HL-60 (cell line): ENCODE results near the gene STUM.

Experiments used
- DNase-seq, 2 experiments: peaks; one replicate each; pipeline ENCODE4 v3.0.0-alpha.2; 2010 to 2020; ENCODE audit warnings: low read depth in 1 of 2, low spot score in 1 of 2
- H3K27ac ChIP-seq: fragments of 250-450 bp; sonication (Bioruptor Pico); replicated peaks from 2 replicates; pipeline ENCODE4 v1.5.1; 2020; ENCODE audit warnings: mild to moderate bottlenecking, moderate library complexity
- H3K27me3 ChIP-seq: fragments of 250-450 bp; sonication (Bioruptor Pico); 2 replicates; pipeline ENCODE4 v1.5.1; 2021; ENCODE audit warnings: mild to moderate bottlenecking, moderate library complexity; ENCODE audit not compliant: insufficient read depth, poor library complexity, severe bottlenecking
- H3K4me3 ChIP-seq: replicated peaks from 2 replicates; pipeline ENCODE4 v1.5.1; 2011; ENCODE audit warnings: mild to moderate bottlenecking, control low read depth, low read length; ENCODE audit not compliant: insufficient read depth
- GABPA ChIP-seq: IDR thresholded peaks from 2 replicates; pipeline ENCODE4 v1.6.1; 2012; ENCODE audit warnings: low read depth
- POLR2AphosphoS5 ChIP-seq: IDR thresholded peaks from 2 replicates; pipeline ENCODE4 v1.6.1; 2012; ENCODE audit warnings: low read depth
- SPI1 ChIP-seq: IDR thresholded peaks from 2 replicates; pipeline ENCODE4 v1.6.1; 2012; ENCODE audit warnings: low read depth, mild to moderate bottlenecking, borderline replicate concordance
- TF ChIP-seq, protein P1 (sequence below): IDR thresholded peaks from one replicate; pipeline ENCODE4 v1.5.1; 2011; ENCODE audit warnings: low read length, control low read depth, inconsistent platforms; ENCODE audit not compliant: insufficient read depth
- TF ChIP-seq, protein P2 (sequence below): IDR thresholded peaks from 2 replicates; pipeline ENCODE4 v1.6.1; 2012; ENCODE audit warnings: low read depth; ENCODE audit not compliant: insufficient replicate concordance

STUM gene

DNA sequence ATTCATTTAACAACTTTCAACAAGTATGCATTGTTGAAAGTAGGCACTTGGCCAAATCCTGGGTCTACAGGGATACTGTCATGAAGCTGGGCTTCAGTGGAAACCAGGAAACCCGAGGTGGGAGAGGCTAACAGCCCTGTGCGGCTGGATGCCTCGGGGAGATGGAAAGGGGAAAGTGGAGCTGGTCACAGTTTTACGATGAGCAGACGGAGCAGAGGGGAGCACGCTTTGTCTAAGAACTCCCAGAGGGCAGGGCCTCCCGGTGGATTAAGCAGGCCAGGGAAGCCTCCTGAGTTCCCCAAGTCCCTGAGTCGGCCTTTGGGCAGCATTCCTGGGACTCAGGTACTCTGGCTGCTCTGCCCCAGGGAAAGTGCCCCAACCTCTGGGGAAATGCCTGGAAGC lies 23.8 kb downstream of the STUM start:
- no peaks in the 10 kb centered on the region for H3K27me3 ChIP-seq
- H3K27ac ChIP-seq = no peak overlapping the region
- DNase-seq = no peak
- no peak overlapping the region for H3K4me3 ChIP-seq
- TF ChIP-seq, protein P1, sequence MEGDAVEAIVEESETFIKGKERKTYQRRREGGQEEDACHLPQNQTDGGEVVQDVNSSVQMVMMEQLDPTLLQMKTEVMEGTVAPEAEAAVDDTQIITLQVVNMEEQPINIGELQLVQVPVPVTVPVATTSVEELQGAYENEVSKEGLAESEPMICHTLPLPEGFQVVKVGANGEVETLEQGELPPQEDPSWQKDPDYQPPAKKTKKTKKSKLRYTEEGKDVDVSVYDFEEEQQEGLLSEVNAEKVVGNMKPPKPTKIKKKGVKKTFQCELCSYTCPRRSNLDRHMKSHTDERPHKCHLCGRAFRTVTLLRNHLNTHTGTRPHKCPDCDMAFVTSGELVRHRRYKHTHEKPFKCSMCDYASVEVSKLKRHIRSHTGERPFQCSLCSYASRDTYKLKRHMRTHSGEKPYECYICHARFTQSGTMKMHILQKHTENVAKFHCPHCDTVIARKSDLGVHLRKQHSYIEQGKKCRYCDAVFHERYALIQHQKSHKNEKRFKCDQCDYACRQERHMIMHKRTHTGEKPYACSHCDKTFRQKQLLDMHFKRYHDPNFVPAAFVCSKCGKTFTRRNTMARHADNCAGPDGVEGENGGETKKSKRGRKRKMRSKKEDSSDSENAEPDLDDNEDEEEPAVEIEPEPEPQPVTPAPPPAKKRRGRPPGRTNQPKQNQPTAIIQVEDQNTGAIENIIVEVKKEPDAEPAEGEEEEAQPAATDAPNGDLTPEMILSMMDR = no peak
- TF ChIP-seq, protein P2, sequence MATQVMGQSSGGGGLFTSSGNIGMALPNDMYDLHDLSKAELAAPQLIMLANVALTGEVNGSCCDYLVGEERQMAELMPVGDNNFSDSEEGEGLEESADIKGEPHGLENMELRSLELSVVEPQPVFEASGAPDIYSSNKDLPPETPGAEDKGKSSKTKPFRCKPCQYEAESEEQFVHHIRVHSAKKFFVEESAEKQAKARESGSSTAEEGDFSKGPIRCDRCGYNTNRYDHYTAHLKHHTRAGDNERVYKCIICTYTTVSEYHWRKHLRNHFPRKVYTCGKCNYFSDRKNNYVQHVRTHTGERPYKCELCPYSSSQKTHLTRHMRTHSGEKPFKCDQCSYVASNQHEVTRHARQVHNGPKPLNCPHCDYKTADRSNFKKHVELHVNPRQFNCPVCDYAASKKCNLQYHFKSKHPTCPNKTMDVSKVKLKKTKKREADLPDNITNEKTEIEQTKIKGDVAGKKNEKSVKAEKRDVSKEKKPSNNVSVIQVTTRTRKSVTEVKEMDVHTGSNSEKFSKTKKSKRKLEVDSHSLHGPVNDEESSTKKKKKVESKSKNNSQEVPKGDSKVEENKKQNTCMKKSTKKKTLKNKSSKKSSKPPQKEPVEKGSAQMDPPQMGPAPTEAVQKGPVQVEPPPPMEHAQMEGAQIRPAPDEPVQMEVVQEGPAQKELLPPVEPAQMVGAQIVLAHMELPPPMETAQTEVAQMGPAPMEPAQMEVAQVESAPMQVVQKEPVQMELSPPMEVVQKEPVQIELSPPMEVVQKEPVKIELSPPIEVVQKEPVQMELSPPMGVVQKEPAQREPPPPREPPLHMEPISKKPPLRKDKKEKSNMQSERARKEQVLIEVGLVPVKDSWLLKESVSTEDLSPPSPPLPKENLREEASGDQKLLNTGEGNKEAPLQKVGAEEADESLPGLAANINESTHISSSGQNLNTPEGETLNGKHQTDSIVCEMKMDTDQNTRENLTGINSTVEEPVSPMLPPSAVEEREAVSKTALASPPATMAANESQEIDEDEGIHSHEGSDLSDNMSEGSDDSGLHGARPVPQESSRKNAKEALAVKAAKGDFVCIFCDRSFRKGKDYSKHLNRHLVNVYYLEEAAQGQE = no peak
- TF ChIP-seq GABPA = no peak
- TF ChIP-seq SPI1 = no peak

DNA sequence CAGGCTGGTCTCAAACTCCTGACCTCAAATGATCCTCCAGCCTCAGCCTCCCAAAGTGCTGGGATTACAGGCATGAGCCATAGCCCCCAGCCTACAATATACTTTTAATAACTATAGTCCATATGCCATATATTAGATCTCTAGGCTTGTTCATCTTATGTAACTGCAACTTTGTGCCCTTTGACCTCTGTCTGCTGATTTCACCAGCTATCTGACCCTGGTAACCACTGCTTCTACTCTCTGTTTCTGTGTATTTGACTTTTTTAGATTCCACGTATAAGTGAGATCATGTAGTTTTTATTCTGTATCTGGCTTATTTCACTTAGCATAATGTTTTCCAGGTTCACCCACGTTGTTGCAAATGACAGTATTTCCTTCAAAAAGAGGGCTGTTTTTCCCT lies 25.5 kb downstream of the STUM start:
- DNase-seq = no peak
- H3K27ac ChIP-seq = no peak overlapping the region
- no peak overlapping the region for H3K4me3 ChIP-seq
- H3K27me3 ChIP-seq = no peaks in the 10 kb centered on the region
- TF ChIP-seq GABPA (no peak), POLR2AphosphoS5 (no peak), SPI1 (no peak)
- TF ChIP-seq, protein P2 = no peak
- TF ChIP-seq, protein P1 = no peak

DNA sequence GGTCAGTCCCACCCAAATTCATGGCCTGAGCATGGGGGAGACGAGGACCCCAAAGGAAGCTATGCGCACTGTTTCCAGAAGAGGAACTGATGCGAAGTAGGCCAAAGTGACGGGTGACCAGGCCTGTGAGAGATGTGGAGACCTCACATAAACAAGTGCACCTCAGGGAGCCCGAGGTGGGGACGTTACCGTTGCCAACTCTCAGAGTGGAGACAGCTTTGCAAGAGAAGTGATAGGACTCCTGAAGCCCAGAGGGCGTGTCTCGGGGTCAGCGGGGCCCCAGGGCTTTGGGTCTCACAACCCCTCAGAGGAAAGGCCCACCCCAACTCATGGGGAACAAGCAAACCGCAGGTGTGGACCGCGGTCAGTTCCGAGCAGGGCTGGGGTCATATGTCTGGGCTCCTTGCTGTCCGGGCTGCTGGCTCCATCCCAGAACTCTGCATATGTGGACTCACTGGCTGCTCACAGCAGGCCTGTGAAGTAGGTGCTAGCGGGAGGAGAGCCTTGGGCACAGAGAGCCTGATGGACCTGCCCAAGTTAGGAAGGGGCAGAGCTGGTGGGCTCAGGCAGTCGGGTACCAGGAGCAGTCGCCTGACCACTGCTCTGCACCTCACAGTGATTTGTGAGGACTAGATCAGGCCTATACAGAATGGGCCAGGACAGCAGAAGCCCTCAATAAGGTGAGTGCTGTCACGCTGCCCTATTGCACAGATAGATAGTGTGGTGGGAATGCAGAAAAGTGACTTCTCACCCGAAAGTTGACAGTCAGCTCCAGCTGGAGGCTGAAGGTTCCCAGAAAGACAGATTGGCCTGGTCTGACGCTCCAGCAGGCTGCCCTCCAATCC lies 26.2 kb downstream of the STUM start:
- Histone ChIP-seq H3K4me3 (no peak overlapping the region), H3K27me3 (no peaks in the 10 kb centered on the region), H3K27ac (no peak overlapping the region)
- DNase-seq = no peak
- TF ChIP-seq, protein P1 = no peak
- TF ChIP-seq POLR2AphosphoS5 = no peak
- TF ChIP-seq SPI1 = no peak
- TF ChIP-seq, protein P2 = no peak
- TF ChIP-seq GABPA = no peak
